Subcutaneous abdominal adipose tissue (tissue), 5 donors: ENCODE data around the gene ZNF544.

Experiments
- H3K27ac ChIP-seq: one replicate; pipeline ENCODE4 v1.7.0; 2013; ENCODE audit warnings: low read depth, mild to moderate bottlenecking, inconsistent platforms, low read length, moderate library complexity
- H3K27me3 ChIP-seq, 5 donors: one replicate each; pipeline ENCODE4 v1.7.0; 2013; ENCODE audit warnings: low read length in 5 of 5, inconsistent platforms in 1 of 5; ENCODE audit not compliant: control insufficient read depth in 5 of 5, insufficient read depth in 4 of 5
- H3K36me3 ChIP-seq, 5 donors: one replicate each; pipeline ENCODE4 v1.7.0; 2013; ENCODE audit warnings: low read length in 5 of 5; ENCODE audit not compliant: control insufficient read depth in 5 of 5, insufficient read depth in 5 of 5
- H3K4me1 ChIP-seq, 5 donors: one replicate each; pipeline ENCODE4 v1.7.0; 2013; ENCODE audit warnings: low read length in 5 of 5, mild to moderate bottlenecking in 3 of 5, moderate library complexity in 1 of 5; ENCODE audit not compliant: control insufficient read depth in 5 of 5, insufficient read depth in 5 of 5
- H3K4me3 ChIP-seq, 5 donors: one replicate each; pipeline ENCODE4 v1.7.0; 2013; ENCODE audit warnings: low read length in 5 of 5, low read depth in 1 of 5
- H3K9ac ChIP-seq, 5 donors: one replicate each; pipeline ENCODE4 v1.7.0; 2013; ENCODE audit warnings: low read length in 5 of 5, mild to moderate bottlenecking in 4 of 5, moderate library complexity in 3 of 5
- H3K9me3 ChIP-seq, 5 donors: one replicate each; pipeline ENCODE4 v1.7.0; 2013; ENCODE audit warnings: low read length in 5 of 5; ENCODE audit not compliant: control insufficient read depth in 5 of 5
- donor health status: healthy.
- donor health status: healthy.
- donor health status: healthy.
- donor health status: healthy.
- donor health status: healthy.

Gene ZNF544

GRCh38 chr19:58228585-58229254, at the start of gene ZNF544:
Gene ZNF544, plus strand, starts transcription at chr19:58228914. Its CDS starts 15,110 bp downstream, at chr19:58244024.
- peaks cover 2 to 40% (median 36%) of the 10 kb centered on the region in 5 donors for H3K9me3 ChIP-seq
- H3K4me1 ChIP-seq, result peaks cover 3 to 21% (median 14%) of the 10 kb centered on the region in 5 donors
- peaks cover 10 to 37% (median 31%) of the 10 kb centered on the region in 5 donors for H3K36me3 ChIP-seq

DNA sequence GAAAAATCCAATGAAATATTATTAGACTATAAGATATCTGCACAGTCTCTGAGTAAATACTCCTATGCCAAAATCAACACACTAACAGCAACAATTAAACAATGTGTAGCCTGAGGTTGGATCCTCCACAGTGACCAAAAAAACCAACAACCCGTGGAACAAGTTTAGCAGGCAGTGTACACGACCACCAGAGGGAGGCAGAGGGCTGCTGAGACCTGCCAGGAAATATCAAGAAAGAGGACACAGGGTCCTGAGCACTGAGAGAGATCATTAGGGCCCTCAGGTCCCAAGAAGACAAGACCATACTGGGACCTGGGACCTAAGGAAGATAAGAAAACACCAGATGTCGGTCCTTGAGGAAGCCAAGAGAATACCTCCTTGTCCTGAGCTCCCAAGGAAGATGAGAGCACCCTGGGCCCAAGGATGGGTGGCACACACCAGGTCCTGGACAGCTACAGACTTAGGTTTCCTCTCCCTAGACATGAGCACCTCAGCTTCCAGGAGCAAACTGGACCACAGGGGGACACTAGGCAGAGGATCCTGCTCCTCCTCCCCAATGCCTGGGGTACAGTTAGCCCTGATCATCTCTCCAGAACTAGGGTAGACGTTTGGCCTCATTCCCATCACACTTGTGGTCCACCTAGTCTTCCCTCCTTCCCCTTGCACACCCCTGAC, 46.7 kb upstream of the ZNF544 start:
- H3K4me3 ChIP-seq, result peak overlapping the region; percentile 76 to 95 (median 79)
- H3K9me3 ChIP-seq, result peaks cover 45 to 85% (median 77%) of the 10 kb centered on the region in 5 donors
- H3K36me3 ChIP-seq, result peaks cover 8 to 29% (median 21%) of the 10 kb centered on the region in 5 donors
- H3K9ac ChIP-seq, result no peak overlapping the region
- H3K27ac ChIP-seq, result peak overlapping the region; percentile 2
- no peaks in the 10 kb centered on the region for H3K27me3 ChIP-seq
- peaks cover 2 to 21% (median 13%) of the 10 kb centered on the region in 5 donors for H3K4me1 ChIP-seq

More at GRCh38 chr19:58228585-58229254, at the start of gene ZNF544:
- H3K27me3 ChIP-seq, result no peaks in the 10 kb centered on the region
- H3K27ac ChIP-seq, result peak within 1 kb of the TSS; percentile 62
- peak within 1 kb of the TSS; percentile 74 to 92 (median 81) for H3K9ac ChIP-seq
- H3K4me3 ChIP-seq, result peak within 1 kb of the TSS; percentile 81 to 97 (median 83)

DNA sequence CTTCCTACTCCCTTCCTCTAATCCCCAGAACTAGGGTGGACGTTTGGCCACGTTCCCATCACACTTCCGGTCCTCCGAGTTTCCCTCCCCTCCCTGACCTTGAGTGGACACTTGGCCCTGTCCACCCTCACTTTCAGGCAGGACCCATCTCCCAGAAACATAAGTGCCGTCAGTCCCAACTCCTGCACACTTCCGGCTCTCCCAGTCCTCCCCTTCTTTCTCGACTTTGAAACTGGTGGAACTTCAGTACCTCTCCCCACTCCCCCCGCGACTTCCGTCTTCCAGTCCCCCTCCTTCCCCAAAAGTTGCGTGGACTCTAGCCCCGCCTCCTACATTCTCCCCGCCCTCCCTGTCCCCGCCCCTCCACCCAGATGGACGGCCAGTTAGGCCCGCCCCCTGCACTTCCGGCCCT, 46.1 kb upstream of the ZNF544 start:
- peaks cover 45 to 85% (median 77%) of the 10 kb centered on the region in 5 donors for H3K9me3 ChIP-seq
- peak overlapping the region in 1 of 5 donors; percentile 87 for H3K9ac ChIP-seq
- peaks cover 8 to 34% (median 26%) of the 10 kb centered on the region in 5 donors for H3K36me3 ChIP-seq
- H3K4me1 ChIP-seq, result peaks cover 2 to 21% (median 13%) of the 10 kb centered on the region in 5 donors
- H3K27ac ChIP-seq, result peak overlapping the region; percentile 90
- H3K27me3 ChIP-seq, result no peaks in the 10 kb centered on the region
- H3K4me3 ChIP-seq, result peak overlapping the region; percentile 77 to 95 (median 92)

GRCh38 chr19:58182989-58183816, 45.5 kb upstream of the ZNF544 start, which contains the start of gene ZNF274:
Gene ZNF274, plus strand, starts transcription at chr19:58183061. Its CDS starts 905 bp downstream, at chr19:58183966.
- Histone ChIP-seq H3K9ac (peak within 1 kb of the TSS in 4 of 5 donors; percentile 86 to 90 (median 88)), H3K4me3 (peak within 1 kb of the TSS; percentile 77 to 98 (median 95)), H3K27ac (peak within 1 kb of the TSS; percentile 90), H3K4me1 (peaks cover 0 to 21% (median 13%) of the 10 kb centered on the region in 5 donors), H3K36me3 (peaks cover 5 to 36% (median 28%) of the 10 kb centered on the region in 5 donors), H3K27me3 (no peaks in the 10 kb centered on the region), H3K9me3 (peaks cover 41 to 85% (median 77%) of the 10 kb centered on the region in 5 donors)

- H3K36me3 ChIP-seq, result peaks cover 7 to 36% (median 28%) of the 10 kb centered on the region in 5 donors
- H3K4me3 ChIP-seq, result peak overlapping the region; percentile 77 to 98 (median 95)
- no peaks in the 10 kb centered on the region for H3K27me3 ChIP-seq
- peak overlapping the region; percentile 90 for H3K27ac ChIP-seq
- H3K4me1 ChIP-seq, result peaks cover 0 to 21% (median 13%) of the 10 kb centered on the region in 5 donors
- H3K9ac ChIP-seq, result peak overlapping the region in 4 of 5 donors; percentile 75 to 89 (median 86)
- peaks cover 40 to 82% (median 74%) of the 10 kb centered on the region in 5 donors for H3K9me3 ChIP-seq
Observed at GRCh38 chr19:58183817-58184215, 44.9 kb upstream of the ZNF544 start.

- no peak overlapping the region for H3K9ac ChIP-seq
- no peak overlapping the region for H3K27ac ChIP-seq
- peaks cover 34 to 76% (median 69%) of the 10 kb centered on the region in 5 donors for H3K36me3 ChIP-seq
- H3K4me3 ChIP-seq, result peak overlapping the region; percentile 15 to 65 (median 52)
- H3K27me3 ChIP-seq, result no peaks in the 10 kb centered on the region
- H3K9me3 ChIP-seq, result peaks cover 81 to 98% (median 96%) of the 10 kb centered on the region in 5 donors
- H3K4me1 ChIP-seq, result no peaks in the 10 kb centered on the region
Observed at GRCh38 chr19:58196901-58197616, 31.7 kb upstream of the ZNF544 start.

DNA sequence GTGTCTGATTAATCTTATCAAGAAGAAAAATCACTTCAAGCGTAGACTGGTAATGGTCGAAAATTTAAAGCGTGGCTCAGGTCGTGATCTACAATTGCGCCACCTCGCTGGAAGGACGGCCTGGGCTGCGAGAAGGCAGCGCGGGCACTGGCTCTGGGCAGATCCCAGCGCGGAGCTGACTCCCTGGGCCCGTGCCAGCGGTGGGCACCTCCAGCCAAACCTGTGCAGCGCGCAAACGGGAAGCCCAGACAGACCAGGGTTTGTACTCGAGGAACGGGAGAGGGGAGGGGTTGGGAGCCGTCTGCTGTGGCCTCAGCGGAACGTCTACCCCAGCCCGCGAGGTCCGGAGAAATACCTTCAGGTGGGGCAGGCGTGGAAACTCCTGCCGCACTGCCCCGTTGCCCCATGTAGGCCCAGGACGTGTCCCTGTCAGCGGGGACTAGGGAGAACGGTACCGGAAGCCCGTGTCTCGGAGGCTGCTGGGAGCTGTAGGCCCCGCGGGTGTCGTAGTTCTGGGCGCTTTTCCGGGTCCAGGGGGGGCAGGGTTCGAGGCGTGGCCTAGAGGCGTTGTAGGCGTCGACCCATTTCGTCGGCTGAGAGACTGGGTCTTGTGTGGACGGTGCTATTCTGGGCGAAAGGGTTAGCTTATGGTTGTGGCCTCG, 24.8 kb upstream of the ZNF544 start:
- no peak overlapping the region for H3K27ac ChIP-seq
- H3K4me3 ChIP-seq, result peak overlapping the region in 4 of 5 donors; percentile 17 to 61 (median 38)
- peaks cover 28 to 58% (median 53%) of the 10 kb centered on the region in 5 donors for H3K36me3 ChIP-seq
- no peak overlapping the region for H3K9ac ChIP-seq
- no peaks in the 10 kb centered on the region for H3K27me3 ChIP-seq
- H3K4me1 ChIP-seq, result no peaks in the 10 kb centered on the region
- H3K9me3 ChIP-seq, result peaks cover 85 to 100% (median 99%) of the 10 kb centered on the region in 5 donors

GRCh38 chr19:58204566-58204965, 24.1 kb upstream of the ZNF544 start:
- peaks cover 28 to 64% (median 60%) of the 10 kb centered on the region in 5 donors for H3K36me3 ChIP-seq
- no peaks in the 10 kb centered on the region for H3K27me3 ChIP-seq
- no peaks in the 10 kb centered on the region for H3K4me1 ChIP-seq
- H3K4me3 ChIP-seq, result peak overlapping the region; percentile 27 to 61 (median 59)
- H3K9me3 ChIP-seq, result peaks cover 85 to 100% (median 99%) of the 10 kb centered on the region in 5 donors
- no peak overlapping the region for H3K9ac ChIP-seq
- H3K27ac ChIP-seq, result no peak overlapping the region
